ENCODE results near the gene WNK2.

DNA sequence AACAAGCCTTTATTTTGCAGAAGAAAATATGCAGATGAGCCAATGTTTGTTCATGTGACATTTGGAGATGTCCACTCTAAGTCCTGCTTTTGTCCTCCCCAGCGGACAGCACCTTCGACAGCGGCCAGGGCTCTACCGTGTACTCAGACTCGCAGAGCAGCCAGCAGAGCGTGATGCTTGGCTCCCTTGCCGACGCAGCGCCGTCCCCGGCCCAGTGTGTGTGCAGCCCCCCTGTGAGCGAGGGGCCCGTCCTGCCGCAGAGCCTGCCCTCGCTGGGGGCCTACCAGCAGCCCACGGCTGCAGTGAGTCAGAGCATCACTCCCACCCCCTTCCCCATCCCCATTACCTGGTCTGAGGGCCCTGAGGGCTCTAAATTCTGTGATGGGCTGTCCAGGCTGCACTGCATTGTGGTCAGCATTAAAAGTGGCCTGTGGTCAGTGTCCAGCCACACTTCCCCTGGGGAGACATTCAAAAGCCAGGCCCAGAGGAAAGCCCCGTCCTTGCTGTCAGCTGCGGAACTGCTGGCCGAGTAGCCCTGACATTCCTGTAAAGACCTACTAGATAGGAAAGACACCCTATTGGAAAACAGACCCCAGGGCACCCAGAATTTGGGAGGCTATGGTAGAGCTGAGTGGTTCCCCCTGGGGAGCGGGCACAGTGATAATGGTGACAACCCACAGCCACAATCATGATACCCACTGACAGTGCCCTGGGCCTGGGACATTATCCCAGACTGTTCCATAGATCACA is 69.0 kb downstream of the WNK2 start:
- TF ChIP-seq, protein P1, sequence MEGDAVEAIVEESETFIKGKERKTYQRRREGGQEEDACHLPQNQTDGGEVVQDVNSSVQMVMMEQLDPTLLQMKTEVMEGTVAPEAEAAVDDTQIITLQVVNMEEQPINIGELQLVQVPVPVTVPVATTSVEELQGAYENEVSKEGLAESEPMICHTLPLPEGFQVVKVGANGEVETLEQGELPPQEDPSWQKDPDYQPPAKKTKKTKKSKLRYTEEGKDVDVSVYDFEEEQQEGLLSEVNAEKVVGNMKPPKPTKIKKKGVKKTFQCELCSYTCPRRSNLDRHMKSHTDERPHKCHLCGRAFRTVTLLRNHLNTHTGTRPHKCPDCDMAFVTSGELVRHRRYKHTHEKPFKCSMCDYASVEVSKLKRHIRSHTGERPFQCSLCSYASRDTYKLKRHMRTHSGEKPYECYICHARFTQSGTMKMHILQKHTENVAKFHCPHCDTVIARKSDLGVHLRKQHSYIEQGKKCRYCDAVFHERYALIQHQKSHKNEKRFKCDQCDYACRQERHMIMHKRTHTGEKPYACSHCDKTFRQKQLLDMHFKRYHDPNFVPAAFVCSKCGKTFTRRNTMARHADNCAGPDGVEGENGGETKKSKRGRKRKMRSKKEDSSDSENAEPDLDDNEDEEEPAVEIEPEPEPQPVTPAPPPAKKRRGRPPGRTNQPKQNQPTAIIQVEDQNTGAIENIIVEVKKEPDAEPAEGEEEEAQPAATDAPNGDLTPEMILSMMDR (conservative IDR thresholded peaks at IDR 0.05) = no peak
- TF ChIP-seq ZFX (IDR thresholded peaks at IDR 0.05) = no peak

Measured in C4-2B (cell line).